HG03139 (cell line): ENCODE measurements around the gene PTPRN2.

ENCODE experiments used
- ATAC-seq: cut with Tn5 transposase; IDR thresholded peaks from one replicate; pipeline ENCODE4 v1.9.1; 2021; ENCODE audit not compliant: unreplicated experiment

Gene PTPRN2

DNA sequence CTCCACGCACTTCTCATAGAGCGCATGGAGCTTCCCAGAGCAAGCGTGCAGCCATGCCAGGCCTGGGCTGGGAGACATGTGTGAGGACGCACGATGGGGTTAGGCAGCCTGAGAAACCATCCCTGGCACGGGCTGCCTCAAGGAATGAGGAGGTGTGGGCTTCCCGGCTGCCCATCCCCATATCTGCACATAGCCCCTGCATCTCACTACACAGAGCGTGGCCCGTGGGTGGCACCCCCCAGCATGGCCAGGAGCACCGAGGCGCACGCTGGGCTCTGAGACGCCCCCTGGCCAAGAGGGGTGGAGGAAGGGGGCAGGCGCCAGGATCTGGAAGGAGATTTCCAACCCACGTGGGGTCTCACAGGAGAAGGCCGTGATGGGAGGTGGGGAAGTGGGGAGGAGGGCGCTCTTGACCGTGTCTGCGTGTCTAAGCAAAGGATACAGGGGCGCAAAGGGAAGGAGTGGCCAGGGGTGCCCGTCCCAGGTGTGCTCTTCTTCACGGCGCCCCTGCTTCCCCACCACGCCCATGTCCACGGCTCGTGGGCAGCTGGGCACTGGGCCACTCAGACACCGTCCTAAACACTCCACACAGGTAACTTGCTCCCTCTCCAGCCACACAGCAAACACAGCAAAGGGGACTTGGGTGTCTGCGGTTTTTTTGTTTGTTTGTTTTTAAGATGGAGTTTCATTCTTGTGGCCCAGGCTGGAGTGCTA lies 340.5 kb downstream of the PTPRN2 start:
- no peak for ATAC-seq

DNA sequence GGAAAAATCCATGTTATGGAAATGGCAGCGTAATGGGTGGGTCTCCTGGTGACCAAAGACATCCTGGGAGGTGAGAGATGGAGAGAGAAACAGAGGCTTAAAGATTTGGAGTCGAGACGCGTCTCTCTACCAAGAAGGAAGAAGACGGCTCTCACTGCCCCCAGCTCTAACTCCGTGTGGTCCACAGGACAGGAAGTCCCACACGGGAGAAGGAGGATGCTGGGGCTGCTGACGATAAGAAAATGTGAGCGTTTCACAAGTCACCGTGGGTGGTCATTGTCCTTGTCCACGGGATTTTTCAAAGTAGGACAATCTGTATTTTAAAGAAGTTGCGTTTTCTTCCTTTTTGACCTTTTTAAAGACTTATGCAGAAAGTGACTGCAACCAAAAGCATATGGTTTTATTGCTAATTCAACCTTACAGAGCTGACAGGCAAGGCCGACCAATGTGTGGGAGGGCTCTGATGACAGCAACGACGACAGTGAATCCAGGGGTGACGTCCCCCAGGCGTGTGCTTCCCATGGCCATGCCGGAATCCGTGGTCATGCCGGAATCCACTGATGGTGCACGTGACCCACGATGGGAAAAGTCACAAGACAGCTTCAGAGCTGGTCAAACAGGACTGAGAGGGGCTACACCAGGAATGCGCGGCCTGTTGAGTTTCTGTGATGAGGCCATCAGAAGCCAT lies 341.2 kb downstream of the PTPRN2 start:
- no peak for ATAC-seq

- ATAC-seq: no peak
Observed at GRCh38 chr7:158245724-158246041, 341.9 kb downstream of the PTPRN2 start.

GRCh38 chr7:158244873-158245723 lies 342.5 kb downstream of the PTPRN2 start:
- ATAC-seq: no peak

- ATAC-seq: no peak
Observed at GRCh38 chr7:158244430-158244829, 343.2 kb downstream of the PTPRN2 start.

- no peak for ATAC-seq
Observed at GRCh38 chr7:158241919-158242318, 345.7 kb downstream of the PTPRN2 start.

DNA sequence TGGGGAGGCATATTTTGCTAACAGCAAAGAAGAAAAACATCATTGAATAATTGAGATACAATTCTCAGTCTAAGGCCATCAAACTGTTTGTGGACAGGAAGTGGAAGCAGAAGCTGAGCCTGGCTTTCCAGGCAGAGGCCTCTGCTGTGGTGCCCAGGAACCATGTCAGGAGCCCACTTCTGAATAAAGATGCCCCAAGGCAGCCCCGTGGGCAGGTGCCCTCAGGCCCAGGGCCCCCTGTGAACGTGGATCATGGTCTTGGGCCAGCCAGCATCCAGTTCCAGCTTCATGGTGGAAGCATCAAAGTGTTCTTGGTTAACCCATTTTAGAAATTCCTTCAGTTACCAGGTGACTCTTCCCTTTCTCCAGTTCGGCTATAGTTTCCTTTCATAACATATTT lies 346.8 kb downstream of the PTPRN2 start:
- ATAC-seq: no peak

- ATAC-seq: no peak
Observed at GRCh38 chr7:158239290-158239981, 348.2 kb downstream of the PTPRN2 start.

- ATAC-seq: no peak
Observed at GRCh38 chr7:158238616-158239289, 348.9 kb downstream of the PTPRN2 start.

- no peak for ATAC-seq
Observed at GRCh38 chr7:158237672-158238335, 349.8 kb downstream of the PTPRN2 start.

DNA sequence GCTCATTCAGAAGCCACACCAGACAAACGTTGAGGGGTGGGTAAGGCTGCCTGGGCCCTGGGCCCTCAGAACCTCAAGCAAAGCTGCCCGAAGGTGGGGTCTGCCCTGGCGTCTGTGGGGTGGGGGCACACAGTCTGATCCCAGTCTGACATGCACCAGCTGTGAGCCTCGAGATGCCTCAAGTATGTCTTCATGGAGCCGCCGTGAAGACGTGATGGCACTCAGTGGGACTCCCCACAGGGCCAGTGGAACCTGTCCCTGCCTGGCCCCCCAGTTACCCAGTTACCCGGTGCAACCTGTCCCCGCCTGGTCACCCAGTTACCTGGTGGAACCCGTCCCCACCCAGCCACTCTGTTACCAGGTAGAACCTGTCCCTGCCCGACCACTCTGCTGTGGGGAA lies 351.2 kb downstream of the PTPRN2 start:
- no peak for ATAC-seq

DNA sequence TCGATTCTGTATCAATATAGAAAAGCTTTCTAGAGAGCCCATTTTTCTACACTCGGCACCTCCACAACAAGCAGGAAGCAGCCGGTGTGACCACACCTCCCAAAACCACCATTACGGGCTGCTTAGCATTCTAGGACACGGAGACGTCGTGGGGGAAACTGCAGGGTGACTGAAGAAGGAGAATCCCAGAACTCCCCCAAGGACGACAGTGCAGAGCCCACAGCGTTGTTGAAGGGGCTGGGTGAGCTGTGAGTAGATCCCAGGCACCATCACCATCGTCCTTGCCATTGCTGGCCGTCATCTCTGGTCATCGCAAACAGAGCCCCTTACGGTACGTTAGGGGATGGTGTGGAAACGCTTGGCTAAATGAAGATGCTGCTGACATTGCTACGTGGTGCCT lies 351.8 kb downstream of the PTPRN2 start:
- no peak for ATAC-seq

- ATAC-seq: no peak
Observed at GRCh38 chr7:158229945-158230344, 357.7 kb downstream of the PTPRN2 start.

- no peak for ATAC-seq
Observed at GRCh38 chr7:158228986-158229385, 358.6 kb downstream of the PTPRN2 start.

- ATAC-seq: no peak
Observed at GRCh38 chr7:158228131-158228530, 359.5 kb downstream of the PTPRN2 start.

DNA sequence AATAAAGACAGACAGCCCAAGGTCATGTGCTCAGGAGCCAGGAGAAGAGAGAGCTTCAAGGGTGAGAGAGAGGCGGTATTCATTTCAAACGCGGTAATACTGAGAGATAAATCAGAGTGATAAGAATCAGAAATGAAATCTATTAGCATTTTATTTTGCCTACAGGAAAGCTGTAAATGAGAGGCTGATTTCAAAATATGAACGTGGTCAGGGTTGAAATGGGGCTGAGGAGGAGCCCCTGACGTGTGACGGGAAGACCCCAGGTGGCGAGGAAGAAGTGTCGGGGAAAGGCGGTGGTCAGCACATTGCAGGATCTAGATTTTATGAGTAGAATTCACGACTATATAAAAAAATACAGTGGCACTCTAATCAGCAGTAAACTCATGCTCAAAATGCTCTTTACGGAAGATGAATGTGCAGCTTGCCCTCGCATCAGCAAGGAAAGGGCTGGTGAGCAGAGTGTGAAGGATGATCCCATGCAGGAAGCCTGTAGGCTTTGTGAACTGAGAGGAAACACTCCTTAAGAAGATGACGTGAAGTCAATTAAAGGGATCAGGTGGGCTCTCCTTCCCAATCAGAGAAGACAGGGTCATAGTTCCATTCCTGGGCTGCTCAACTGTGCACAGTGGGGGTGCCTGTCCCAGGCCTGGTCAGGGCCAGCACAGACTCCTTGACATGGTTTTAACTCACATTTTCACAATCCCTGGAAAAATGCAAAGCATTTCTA lies 360.2 kb downstream of the PTPRN2 start:
- no peak for ATAC-seq

GRCh38 chr7:158216198-158216597 lies 371.4 kb downstream of the PTPRN2 start:
- ATAC-seq: no peak

DNA sequence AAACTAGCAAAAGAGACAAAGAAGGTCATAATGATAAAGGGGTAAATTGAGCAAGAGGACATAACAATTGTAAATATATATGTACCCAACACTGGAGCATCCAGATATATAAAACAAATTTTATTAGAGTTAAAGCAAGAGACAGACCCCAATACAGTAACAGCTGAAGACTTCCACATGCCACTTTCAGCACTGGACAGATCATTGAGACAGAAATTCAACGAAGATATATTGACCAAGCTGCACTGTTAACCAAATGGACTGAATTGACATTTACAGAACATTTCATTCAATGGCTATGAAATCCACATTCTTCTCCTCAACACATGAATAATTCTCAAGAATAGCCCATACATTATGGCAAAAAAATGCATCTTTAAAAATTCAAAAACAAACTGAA lies 378.2 kb downstream of the PTPRN2 start:
- no peak for ATAC-seq

GRCh38 chr7:158206341-158206740 lies 381.3 kb downstream of the PTPRN2 start:
- ATAC-seq: no peak

DNA sequence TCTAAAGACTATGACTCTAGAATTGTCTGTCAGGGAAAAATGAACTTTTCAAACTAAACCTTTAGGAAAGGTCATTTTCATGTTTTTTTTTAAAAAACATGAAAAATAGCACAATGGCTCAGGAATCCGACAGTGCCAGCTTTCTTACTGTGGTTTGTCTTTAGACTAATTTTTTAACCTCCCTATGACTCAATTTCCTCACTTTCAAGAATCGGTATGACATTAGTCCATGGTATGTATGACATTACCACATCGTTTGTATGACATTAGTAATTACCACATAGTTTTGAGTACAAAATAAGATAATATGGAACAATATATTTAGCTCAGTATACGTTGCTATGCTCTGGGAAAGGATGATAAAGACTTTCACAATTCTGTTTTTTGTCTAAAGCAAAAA lies 383.2 kb downstream of the PTPRN2 start:
- ATAC-seq: no peak
